Stimulated activated CD8-positive, alpha-beta memory T cell treated with anti-CD3 and anti-CD28 coated beads, Interleukin-12 subunit alpha, Interleukin-12 subunit beta, amount 100 ng/mL, for 24 hours (primary cell): Measurements from ENCODE around the gene HES1.
"Not testable (repeated sequence)": the region's sequence is repeated elsewhere in the genome, so short reads cannot be mapped to it uniquely, and the experiment has no call there.

ENCODE experiments used
- DNase-seq: peaks from one replicate; pipeline ENCODE4 v3.0.0-alpha.2; 2020; ENCODE audit errors: extremely low read depth

Gene HES1, protein sequence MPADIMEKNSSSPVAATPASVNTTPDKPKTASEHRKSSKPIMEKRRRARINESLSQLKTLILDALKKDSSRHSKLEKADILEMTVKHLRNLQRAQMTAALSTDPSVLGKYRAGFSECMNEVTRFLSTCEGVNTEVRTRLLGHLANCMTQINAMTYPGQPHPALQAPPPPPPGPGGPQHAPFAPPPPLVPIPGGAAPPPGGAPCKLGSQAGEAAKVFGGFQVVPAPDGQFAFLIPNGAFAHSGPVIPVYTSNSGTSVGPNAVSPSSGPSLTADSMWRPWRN

DNA sequence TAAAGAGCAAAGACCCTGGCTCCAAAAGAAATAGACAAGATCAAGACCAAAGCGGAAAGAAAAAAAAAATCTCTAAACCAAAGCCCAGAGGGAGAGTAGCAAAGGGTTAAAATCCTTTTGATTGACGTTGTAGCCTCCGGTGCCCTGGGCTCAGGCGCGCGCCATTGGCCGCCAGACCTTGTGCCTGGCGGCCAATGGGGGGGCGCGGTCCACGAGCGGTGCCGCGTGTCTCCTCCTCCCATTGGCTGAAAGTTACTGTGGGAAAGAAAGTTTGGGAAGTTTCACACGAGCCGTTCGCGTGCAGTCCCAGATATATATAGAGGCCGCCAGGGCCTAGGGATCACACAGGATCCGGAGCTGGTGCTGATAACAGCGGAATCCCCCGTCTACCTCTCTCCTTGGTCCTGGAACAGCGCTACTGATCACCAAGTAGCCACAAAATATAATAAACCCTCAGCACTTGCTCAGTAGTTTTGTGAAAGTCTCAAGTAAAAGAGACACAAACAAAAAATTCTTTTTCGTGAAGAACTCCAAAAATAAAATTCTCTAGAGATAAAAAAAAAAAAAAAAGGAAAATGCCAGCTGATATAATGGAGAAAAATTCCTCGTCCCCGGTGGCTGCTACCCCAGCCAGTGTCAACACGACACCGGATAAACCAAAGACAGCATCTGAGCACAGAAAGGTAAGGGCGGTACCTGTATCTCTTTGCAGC is at the start of gene HES1:
Gene HES1, plus strand, starts transcription at position 343 of the 713 bp plus-strand sequence. Its CDS starts 233 bp downstream, at position 576.
- no peak for DNase-seq

DNA sequence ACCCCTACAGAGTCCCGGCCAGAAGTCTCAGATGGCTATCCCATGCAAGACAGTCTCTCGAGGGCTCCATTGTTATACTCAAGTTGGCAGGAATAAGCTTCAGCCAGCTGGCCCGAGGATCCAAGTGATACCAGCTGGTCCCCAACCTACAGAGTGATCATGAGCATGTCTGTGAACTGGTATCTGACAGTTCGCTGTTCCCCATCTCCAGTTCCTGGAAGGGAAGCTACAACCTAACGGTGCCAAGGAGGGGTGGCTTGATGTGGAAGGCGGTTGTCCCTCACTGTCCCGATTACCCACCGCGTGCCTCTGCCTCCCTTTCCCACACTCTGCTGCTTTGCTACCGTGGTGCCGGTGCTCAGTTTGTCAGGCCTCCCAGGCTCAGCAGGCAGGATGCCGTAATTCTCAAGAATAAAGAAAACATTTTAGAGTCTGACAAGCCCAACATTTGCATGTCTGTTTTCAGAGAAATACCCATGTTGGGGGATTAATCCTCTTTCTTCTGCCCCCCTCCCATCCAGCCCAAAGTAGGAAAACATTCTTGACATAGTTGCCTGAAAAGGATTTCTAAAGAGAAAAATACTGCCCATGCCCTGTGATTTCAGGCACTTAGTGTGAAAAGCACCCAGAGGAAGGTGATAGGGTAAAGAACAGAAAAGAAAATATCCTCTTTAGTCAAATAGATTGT is 49.4 kb upstream of the HES1 start:
- DNase-seq, result no peak

DNA sequence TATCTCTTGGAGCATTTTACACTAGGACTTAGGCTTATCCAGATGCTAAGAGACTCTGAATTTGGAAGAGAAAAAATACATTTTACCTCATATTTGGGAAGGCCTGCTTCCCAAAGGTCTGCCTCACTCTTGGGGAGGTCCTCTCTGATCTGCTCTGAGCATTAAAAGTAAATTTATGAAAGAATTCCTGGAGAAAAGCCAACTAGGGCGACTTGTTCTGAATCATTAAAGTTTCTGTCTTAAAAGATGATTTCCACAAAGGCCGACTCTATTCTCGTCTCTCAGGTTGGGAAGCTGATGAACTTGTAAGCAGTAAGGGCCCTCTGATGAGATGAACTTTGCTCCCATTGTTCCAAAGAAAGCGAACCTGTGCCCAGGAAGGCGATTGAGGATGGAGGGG is 48.7 kb upstream of the HES1 start:
- DNase-seq, result no peak

DNA sequence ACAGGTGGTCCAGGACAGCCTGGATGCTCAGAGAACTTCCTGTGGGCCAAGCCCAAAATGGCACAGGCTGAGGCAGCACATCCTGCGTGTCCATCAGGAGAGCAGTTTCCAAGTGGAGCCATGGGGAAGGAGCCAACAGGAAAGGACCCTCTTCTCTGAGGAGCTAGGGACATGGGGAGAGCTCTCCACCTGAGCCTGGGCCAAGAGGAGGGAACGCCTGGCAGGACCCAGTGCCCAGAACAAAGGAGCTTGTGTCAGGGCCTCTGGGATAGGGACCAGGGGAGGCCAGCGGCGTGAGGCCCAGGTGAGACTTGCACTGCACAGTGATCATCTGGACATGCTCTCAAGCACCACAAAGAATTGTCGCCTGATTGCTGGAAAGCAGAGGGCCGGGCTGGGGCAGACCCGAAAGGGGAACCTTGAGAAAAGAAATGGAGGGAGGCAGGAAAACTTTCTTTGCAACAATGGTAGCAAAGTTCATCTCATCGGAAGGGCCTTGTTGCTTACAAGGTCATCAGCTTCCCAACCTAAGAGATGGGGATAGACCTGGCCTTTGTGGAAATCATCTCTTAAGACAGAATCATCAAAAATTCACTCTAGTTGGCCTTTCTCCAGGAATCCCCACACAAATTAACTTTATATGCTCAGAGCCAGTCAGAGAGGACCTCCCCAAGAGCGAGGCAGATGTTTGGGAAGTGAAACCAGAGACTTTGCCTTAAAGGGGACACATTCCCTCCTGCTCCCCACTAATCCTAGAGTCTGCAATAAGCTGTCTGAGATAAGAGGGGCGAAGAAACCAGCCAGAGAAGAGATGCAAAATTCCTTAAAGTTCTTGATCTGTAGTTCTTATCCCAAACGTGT is 47.7 kb upstream of the HES1 start:
- DNase-seq, result no peak

DNA sequence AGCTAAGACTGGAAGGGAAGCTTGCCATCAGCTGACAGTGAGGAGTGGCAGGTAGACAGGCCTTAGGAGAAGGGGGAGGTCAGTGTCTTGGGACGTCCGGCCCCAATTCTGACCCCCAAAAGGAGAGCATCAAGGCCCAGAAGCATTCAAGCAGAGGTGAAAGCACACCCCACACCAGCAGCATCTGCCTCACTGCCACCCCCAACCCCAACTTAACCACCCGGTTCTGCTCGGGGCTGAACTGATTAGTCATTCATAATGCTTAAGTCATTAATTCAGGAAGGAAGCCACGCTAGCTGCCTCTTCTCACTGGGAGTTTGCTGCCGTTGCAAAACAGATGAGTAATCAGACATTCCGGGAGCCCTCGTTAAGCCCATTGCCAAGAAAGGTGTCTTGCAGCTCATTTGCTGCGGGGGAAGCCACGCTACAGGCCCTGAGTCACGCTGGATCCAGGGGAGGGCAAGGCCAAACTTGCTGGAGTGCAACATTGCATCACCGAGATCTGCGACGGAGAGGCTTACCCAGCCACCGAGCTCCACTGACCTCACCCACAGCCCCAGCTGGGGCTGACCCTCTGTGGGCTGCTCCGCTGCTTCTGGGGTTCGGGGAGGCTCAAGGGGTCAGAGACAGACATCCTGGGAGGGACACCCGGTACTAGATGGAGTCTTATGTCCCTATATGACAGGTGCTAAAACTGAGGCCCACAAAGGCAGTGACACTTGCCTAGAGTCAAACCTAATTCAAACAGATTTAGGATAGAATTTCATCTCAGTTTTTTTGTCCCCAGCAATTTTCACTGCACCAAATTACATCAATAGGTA is 46.4 kb upstream of the HES1 start:
- no peak for DNase-seq

DNA sequence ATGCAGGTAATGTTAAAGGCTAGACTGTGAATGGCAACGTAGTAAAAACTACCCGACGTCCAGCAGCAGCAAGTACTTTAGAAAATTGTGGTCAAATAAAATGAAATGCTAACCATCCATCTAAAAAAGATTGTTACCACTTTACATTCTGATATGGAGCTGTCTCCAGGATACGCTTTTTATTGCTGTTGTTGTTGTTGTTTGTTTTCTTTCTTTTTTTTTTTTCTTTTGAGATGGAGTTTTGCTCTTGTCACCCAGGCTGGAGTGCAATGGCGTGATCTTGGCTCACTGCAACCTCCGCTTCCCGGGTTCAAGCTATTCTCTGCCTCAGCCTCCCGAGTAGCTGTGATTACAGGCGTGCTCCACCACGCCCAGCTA is 45.8 kb upstream of the HES1 start:
- DNase-seq, result not testable (repeated sequence)

DNA sequence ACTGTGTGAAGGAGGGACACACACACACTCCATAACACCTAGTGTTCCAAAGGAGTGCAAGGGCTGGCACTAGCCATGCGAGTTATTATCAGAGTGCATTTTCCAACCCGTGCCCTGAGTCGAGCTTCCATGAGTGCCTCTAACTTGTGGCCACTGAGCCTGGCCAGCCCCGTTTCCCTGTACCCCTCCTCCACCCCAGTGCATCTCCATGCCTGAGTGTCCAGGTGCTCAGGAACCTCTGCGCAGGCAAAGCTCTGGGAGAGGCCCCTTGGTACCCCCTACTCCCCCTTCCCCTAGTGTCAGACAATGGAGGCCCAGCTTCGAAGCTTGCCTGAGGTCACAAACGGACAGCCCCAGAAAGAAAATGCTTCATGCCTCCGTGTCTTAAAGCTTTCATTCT is 45.2 kb upstream of the HES1 start:
- DNase-seq, result no peak

DNA sequence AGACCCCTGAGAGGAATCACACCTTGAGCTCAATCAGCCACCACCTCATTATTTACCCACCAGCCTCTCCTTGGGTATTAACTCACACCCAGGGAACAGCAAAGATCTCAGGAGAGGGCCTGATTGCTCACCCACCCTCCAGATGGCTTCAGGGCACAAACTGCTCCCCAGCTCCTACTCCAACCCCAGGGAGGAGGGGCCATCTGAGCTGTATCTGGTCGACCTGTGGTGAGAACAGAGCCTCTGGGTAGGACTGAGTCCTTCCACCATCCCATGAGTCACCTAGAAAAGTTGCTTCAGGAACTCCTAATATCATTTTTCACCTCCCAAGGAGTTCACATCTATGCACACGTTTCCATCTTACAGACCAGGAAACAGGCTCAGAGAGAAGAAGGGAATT is 44.8 kb upstream of the HES1 start:
- no peak for DNase-seq

DNA sequence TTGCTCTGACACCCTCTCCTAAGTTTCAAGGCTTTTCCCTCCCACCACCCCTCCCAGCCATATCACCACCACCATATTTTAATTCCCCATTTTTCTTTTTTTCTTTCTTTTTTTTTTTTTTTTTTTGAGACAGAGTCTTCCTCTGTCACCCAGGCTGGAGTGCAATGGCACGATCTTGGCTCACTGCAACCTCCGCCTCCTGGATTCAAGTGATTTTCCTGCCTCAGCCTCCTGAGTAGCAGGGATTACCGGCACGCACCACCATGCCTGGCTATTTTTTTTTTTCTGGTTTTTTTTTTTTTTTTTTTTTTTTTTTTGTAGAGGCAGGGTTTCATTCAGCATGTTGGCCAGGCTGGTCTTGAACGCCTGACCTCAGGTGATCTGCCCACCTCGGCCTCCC is 44.1 kb upstream of the HES1 start:
- DNase-seq, result not testable (repeated sequence)

DNA sequence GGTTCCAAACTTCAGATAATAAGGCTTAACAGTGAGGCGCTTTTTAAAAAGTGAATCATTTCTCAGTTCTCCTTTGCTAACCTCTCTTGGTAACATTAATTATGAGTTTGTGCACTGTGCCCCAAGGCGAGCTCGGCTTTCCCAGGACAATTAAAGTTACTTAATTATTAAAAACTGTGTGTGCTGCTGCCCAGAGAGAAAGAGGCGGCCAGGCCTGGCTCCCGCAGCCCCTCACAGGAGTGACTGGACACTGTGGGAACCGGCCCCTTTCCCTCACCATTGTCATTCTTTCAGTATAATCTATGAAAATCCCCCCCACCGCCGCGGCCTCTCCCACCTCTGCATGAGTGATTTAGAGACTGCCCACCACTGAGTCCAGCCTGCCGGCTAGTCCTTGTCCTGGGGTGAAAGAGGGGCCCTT is 43.1 kb upstream of the HES1 start:
- DNase-seq, result no peak

DNA sequence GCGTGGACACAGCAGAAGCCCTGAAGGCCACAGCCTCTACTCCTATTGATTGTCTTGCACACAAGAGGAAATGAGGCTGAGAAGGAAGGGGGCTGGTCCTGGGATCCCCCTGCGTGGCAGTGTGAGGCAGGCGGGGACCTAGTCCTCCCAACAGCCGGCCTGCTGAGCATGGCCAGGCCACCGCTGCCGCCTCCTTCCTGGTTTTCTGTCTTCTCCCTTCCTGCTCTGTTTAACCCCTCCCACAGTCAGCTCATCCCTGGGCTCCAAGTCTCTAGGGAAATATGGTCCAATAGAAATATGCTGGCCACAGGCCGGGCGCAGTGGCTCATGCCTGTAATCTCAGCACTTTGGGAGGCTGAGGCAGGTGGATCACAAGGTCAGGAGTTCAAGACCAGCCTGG is 42.1 kb upstream of the HES1 start:
- no peak for DNase-seq

DNA sequence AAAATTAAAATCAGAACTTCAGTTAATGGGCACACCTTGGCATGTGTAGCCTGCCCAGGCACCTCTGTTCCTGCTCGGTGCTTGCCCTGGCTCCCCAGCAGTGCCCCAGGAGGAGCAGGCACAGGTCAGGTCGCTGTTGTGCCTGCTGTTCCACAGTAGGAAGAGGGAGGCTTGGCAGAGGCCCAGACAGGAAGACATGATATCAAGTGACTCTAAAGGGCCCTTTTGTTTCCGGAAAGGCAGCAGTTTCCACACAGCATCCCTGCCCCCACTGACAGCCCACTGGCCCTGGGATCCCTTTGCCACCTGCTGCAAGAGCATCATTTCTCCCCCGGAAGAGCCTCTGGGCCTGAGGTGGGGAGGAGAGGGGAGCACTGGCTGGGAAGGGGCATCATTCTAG is 40.5 kb upstream of the HES1 start:
- DNase-seq, result no peak

DNA sequence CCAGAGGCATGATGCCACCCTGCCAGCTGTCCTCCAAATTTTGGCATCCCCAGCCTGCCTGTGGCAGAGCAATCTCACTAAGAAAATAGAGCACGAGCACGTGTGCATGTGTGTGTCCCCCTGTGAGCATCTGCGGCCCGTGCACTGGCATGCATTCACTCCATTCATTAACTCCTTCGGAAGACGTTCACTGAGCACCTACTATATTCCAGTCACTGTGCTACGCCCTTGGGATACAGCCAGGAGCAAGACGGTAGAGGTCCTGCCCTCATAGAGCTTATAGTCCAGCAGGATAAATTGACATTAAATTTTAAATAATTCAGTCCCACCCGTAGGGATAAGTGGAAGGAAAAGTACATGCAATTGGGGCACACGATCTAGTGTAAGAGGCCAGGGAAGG is 40.0 kb upstream of the HES1 start:
- DNase-seq, result no peak

DNA sequence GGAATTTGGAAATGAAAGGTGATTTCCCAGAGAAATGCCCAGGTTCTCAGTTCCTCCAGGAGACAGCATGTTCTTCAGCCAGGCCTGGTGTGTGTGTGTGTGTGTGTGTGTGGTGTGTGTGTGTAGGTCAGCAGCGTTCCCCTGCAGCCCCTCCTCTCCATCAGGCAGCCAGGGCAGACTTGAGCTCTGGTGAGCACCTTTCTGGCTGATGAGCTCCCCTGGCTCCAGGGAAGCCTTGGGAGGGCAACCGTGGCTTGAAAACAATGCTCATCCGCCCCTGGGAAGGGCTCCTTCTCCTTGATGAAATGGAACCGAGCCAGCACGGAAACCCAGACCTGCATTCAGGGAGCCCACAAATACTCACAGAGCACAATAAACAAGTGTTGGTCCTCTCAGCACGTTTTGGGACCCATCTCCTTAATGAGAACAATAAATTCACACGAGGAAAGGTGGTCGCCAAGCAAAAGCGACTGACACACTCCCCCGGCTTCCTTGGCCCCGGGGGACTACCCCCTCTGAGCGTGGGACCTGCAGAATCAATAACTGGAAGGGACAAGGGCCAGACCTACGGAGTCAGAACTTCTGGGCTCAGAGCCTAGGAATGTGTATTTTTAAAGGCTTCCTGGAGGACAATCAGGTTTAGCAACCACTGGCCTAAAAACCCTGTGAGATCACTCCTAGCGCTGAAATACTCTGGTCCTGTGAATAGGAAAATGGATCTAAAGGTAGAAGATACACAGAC is 38.6 kb upstream of the HES1 start:
- DNase-seq, result no peak

DNA sequence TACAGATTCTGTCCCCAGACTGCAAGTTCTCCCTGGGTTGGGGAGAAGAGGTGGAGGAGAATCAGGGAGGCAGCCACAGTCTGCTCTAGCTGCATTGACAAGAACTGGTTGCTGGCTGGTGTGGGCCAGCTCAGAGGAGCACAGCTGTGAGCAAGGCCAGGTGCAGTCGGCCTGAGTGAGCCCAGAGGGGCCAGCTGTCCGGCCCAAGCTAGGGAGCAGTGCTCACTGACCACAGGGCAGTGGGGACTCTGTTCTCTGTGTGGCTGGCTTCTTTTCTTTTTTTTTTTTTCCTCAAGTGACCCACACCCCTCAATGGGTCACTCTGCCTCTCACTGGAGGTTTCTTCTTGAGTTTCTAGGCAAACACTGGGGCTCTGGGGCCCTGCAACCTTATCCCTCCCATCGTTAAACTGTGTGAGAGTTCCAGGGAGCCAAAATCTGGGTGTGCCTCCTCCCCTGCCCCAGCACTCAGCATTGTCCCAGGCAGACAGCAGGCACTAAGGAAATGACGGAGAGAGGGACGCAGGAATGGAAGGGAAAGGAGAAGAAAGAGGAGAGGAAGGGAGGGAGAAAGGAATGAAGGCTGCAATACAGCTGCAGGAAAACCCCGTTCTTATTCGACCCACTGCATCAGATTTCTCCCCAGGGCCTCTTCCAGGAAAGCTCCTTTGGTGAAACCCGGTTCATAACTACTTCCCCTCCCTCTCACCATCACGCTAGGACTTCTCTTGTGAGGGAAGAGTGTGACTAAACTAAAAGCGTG is 37.7 kb upstream of the HES1 start:
- DNase-seq, result no peak

DNA sequence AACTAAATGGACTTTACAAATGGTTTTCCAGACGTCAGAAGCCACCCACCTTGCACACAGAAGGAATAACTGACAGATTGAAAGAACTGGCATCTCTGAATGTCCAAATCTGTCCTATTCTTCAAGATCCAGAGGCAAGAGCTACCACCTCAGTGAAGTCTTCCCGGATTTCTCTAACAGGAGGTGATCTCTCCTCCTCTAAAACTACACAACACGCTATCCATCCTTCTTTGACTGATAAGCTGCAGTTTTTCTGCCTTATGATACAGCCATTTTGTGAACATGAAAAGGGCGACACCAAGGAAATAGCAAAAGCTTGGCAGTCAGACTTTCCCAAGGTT is 37.1 kb upstream of the HES1 start:
- DNase-seq, result no peak

DNA sequence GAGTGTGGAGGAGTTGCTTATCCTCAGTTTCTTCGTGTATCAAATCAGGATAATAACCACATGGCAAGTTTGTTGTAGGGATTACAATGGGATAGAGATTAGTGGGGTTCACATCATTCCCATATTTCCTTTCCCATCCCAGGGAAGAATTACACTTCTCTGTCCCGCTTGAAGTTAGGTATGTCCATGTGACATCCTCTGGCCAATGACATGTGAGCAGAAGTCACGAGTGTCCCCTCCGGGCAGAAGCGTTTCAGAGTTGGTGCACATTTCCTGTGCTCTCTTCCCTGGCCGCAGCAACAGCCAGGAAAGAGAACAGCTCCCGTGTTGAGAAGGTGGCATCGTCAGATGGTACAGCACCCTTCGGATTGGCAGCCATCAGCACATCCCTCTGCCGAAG is 36.7 kb upstream of the HES1 start:
- DNase-seq, result no peak

DNA sequence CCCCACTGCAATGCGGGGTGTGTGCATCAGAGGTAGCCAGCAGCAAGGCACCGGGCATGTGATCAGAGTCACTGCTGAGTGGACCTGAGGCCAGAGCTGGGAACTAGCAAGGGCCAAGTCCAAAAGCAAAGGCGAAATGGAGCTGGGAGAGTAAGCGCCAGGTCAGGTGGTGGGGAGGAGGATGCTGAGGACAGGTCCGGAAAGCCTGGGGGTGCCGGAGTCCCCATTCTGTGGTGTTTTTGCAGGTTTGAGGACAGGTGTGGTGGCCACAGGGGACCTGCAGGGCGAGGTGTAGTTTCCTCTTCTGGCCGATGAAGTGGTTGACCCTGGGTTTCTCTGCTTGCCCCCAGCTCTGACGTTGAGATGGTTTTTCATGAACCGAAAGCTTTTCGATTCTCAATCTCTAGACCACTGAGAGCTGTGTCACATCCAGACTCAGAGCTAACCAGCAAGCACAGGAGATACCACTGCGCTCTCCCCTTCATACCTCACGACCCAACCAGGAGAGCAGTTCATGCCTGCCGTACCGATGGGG is 35.0 kb upstream of the HES1 start:
- DNase-seq, result no peak

DNA sequence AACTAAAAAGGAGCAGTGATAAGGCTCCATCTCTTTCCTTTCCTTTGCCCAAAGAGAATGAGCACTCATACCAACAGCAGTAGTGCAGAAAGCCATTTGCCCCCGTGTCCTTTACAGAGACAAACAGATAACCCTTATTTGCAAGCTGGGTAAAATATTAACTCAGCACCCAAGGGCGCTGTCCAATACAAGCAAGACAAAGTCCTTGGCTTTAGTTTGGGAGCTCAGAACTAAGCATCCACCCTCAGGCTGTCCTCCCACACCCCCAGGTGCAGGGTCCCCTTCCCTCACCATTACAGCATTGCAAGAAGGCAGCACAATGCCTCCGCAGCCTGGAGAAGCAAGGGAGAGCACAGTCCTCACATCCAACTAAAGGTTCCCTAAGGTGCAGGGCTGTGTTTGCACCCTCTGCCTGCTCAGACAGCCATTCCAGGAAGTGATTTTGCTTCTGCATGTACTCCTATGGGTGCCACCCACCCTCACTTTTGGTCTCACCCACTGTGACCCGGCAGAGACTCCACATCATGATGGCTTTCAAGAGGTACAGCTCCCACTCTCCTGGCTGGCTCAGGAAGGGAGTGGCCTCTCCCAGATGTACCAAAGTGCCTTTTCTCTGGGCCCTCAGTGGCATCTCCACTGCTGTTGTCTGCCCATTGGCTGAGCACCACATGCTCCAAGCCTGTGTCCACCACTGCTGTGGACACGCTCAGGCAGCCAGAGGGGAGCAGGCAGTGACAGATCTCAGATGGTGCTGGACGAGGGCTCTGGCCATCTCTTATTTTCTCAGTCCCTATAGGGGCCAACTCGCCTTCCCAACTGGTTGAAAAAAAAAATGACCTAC is 34.1 kb upstream of the HES1 start:
- DNase-seq, result no peak
